ENCODE data around the gene ALG14.

DNA sequence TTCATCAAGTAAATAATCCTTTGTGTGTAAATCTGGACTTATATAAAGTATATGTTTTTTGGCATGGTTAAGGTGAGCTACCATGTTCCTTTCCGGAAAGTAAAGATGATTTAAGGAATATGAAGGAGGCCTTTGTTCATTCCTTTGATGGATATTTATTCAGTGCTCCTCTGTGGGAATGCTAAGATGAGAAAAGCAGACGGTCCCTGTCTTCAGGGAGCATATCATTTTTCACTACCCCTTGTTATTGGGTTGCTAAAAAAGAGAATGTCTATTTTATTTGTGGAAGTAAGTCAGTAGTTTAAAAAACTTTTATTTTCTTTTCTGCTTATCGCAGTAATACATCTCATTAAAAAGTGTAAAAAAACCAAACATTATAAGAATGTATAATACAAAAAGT, 110.8 kb downstream of the ALG14 start:
- TF ChIP-seq, protein P1, sequence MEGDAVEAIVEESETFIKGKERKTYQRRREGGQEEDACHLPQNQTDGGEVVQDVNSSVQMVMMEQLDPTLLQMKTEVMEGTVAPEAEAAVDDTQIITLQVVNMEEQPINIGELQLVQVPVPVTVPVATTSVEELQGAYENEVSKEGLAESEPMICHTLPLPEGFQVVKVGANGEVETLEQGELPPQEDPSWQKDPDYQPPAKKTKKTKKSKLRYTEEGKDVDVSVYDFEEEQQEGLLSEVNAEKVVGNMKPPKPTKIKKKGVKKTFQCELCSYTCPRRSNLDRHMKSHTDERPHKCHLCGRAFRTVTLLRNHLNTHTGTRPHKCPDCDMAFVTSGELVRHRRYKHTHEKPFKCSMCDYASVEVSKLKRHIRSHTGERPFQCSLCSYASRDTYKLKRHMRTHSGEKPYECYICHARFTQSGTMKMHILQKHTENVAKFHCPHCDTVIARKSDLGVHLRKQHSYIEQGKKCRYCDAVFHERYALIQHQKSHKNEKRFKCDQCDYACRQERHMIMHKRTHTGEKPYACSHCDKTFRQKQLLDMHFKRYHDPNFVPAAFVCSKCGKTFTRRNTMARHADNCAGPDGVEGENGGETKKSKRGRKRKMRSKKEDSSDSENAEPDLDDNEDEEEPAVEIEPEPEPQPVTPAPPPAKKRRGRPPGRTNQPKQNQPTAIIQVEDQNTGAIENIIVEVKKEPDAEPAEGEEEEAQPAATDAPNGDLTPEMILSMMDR (IDR thresholded peaks at IDR 0.05): no peak
- TF ChIP-seq POLR2A (IDR thresholded peaks at IDR 0.05): no peak
- TF ChIP-seq POLR2AphosphoS5 (IDR thresholded peaks at IDR 0.05): no peak
- no peak for TF ChIP-seq EP300 (IDR thresholded peaks at IDR 0.05)
